Fibroblast of lung (primary cell): ENCODE measurements around the gene SLC38A10. TPM values are rescaled to one million over a fixed set of nuclear protein-coding genes. Genes with fewer than 3 reads are reported as not detected.

Experiments
- DNase-seq, 2 donors: peaks; one replicate each; pipeline versions ENCODE4 v3.0.0 to v3.0.0-alpha.2; 2010; ENCODE audit warnings: low read depth in 2 of 2
- H2AFZ ChIP-seq: 2 replicates; pipeline ENCODE4 v1.5.1; 2012; ENCODE audit warnings: low read length, control low read depth, inconsistent platforms
- H3K27ac ChIP-seq: 2 replicates; pipeline ENCODE4 v1.5.1; 2011; ENCODE audit warnings: low read length, control low read depth; ENCODE audit not compliant: insufficient read depth
- H3K27me3 ChIP-seq: 2 replicates; pipeline ENCODE4 v1.5.1; 2011; ENCODE audit warnings: mild to moderate bottlenecking, low read length; ENCODE audit not compliant: control insufficient read depth, insufficient read depth
- H3K36me3 ChIP-seq: 2 replicates; pipeline ENCODE4 v1.5.1; 2011; ENCODE audit warnings: low read length; ENCODE audit not compliant: control insufficient read depth, insufficient read depth
- H3K4me1 ChIP-seq: 2 replicates; pipeline ENCODE4 v1.5.1; 2011; ENCODE audit warnings: low read length; ENCODE audit not compliant: control insufficient read depth, insufficient read depth; ENCODE audit errors: extremely low read depth
- H3K4me2 ChIP-seq: 2 replicates; pipeline ENCODE4 v1.5.1; 2011; ENCODE audit warnings: low read length, control low read depth; ENCODE audit not compliant: insufficient read depth; ENCODE audit errors: extremely low read depth
- H3K4me3 ChIP-seq, 4 experiments: fragments of 200-600 bp in 1 of 4; sonication (generic) in 1 of 4; replicated peaks in 1 of 4; 2 replicates each; pipeline ENCODE4 v1.5.1; 2011 to 2016; ENCODE audit warnings: low read length in 4 of 4, low read depth in 3 of 4, mild to moderate bottlenecking in 3 of 4, control low read depth in 2 of 4, inconsistent platforms in 1 of 4, mixed read lengths in 1 of 4; ENCODE audit not compliant: insufficient read depth in 1 of 4; ENCODE audit errors: control extremely low read depth in 1 of 4
- H3K79me2 ChIP-seq: 2 replicates; pipeline ENCODE4 v1.5.1; 2012; ENCODE audit warnings: mild to moderate bottlenecking, low read length, inconsistent platforms; ENCODE audit not compliant: control insufficient read depth, insufficient read depth
- H3K9ac ChIP-seq: 2 replicates; pipeline ENCODE4 v1.5.1; 2011; ENCODE audit warnings: mild to moderate bottlenecking, low read length, control low read depth; ENCODE audit not compliant: insufficient read depth
- H3K9me3 ChIP-seq: 2 replicates; pipeline ENCODE4 v1.5.1; 2012; ENCODE audit warnings: low read depth, low read length; ENCODE audit not compliant: control insufficient read depth, insufficient read depth
- H4K20me1 ChIP-seq: 2 replicates; pipeline ENCODE4 v1.5.1; 2011; ENCODE audit warnings: low read length; ENCODE audit not compliant: control insufficient read depth, insufficient read depth; ENCODE audit errors: extremely low read depth
- CTCF ChIP-seq, 2 donors: IDR thresholded peaks in 1 of 2; conservative IDR thresholded peaks in 1 of 2; 1 replicate in 1 of 2; 2 replicates in 1 of 2; pipeline ENCODE4 v1.5.1; 2011 to 2012; ENCODE audit warnings: low read length in 2 of 2, control low read depth in 1 of 2, inconsistent platforms in 1 of 2, low read depth in 1 of 2, mild to moderate bottlenecking in 1 of 2
- EZH2 ChIP-seq: IDR thresholded peaks from 2 replicates; pipeline ENCODE4 v1.5.1; 2012; ENCODE audit warnings: low read length, control low read depth, mild to moderate bottlenecking; ENCODE audit errors: missing control alignments
- polyA plus RNA-seq, 2 donors: library from polyadenylated mRNA; depleted of rRNA in 1 of 2; stranded (reverse) in 1 of 2; unstranded in 1 of 2; fragments of >200 nt; gene quantifications; 2 replicates each; pipeline ENCODE4 v1.2.1, GENCODE V29; 2011 to 2012; ENCODE audit warnings: missing spikeins in 1 of 2
- total RNA-seq: library from RNA; depleted of rRNA; stranded (reverse); fragments of >200 nt; gene quantifications from 2 replicates; pipeline ENCODE4 v1.2.1, GENCODE V29; 2014

The SLC38A10 gene
- total and polyA plus RNA-seq, 2 donors (not counting 1 experiment from before 2014, with no cell fraction given) = 23.6 to 53.2 TPM

GRCh38 chr17:81235822-81236740, 59.0 kb downstream of the SLC38A10 start:
- Histone ChIP-seq H3K9me3 (no peaks in the 10 kb centered on the region), H3K79me2 (peaks cover 33% of the 10 kb centered on the region), H3K36me3 (peaks cover 15% of the 10 kb centered on the region), H3K27ac (no peak overlapping the region), H3K4me3 (no peak overlapping the region), H2AFZ (no peak overlapping the region), H3K27me3 (no peaks in the 10 kb centered on the region), H3K4me2 (no peak overlapping the region), H3K4me1 (peaks cover 5% of the 10 kb centered on the region), H4K20me1 (no peaks in the 10 kb centered on the region), H3K9ac (no peak overlapping the region)
- TF ChIP-seq EZH2 = no peak
- no peak for TF ChIP-seq CTCF (conservative IDR thresholded peaks at IDR 0.05 in 1 of 2, IDR thresholded peaks at IDR 0.05 in 1 of 2; ENCODE audit: low read depth in 1 of 2, low read length in 2 of 2)
- DNase-seq = no peak

GRCh38 chr17:81234940-81235821, 59.9 kb downstream of the SLC38A10 start:
- H4K20me1 ChIP-seq = no peaks in the 10 kb centered on the region
- H3K27me3 ChIP-seq = no peaks in the 10 kb centered on the region
- H3K36me3 ChIP-seq = peaks cover 15% of the 10 kb centered on the region
- DNase-seq = no peak
- H2AFZ ChIP-seq = no peak overlapping the region
- peaks cover 24% of the 10 kb centered on the region for H3K79me2 ChIP-seq
- H3K27ac ChIP-seq = no peak overlapping the region
- no peaks in the 10 kb centered on the region for H3K9me3 ChIP-seq
- H3K4me2 ChIP-seq = no peak overlapping the region
- H3K9ac ChIP-seq = no peak overlapping the region
- TF ChIP-seq EZH2 (no peak), CTCF (conservative IDR thresholded peaks at IDR 0.05 in 1 of 2, IDR thresholded peaks at IDR 0.05 in 1 of 2; ENCODE audit: low read depth in 1 of 2, low read length in 2 of 2) (no peak)
- no peak overlapping the region for H3K4me3 ChIP-seq
- H3K4me1 ChIP-seq = peaks cover 2% of the 10 kb centered on the region

GRCh38 chr17:81234506-81234855, 60.6 kb downstream of the SLC38A10 start:
- TF ChIP-seq CTCF (conservative IDR thresholded peaks at IDR 0.05 in 1 of 2, IDR thresholded peaks at IDR 0.05 in 1 of 2; ENCODE audit: low read depth in 1 of 2, low read length in 2 of 2) (no peak), EZH2 (no peak)
- DNase-seq = no peak
- Histone ChIP-seq H2AFZ (no peak overlapping the region), H3K9ac (no peak overlapping the region), H4K20me1 (no peaks in the 10 kb centered on the region), H3K79me2 (peaks cover 17% of the 10 kb centered on the region), H3K4me1 (peaks cover 2% of the 10 kb centered on the region), H3K36me3 (peaks cover 15% of the 10 kb centered on the region), H3K27me3 (no peaks in the 10 kb centered on the region), H3K4me3 (no peak overlapping the region), H3K27ac (no peak overlapping the region), H3K4me2 (no peak overlapping the region), H3K9me3 (no peaks in the 10 kb centered on the region)
